ENCODE data around the gene PLCL1.
"Not testable (repeated sequence)": the region's sequence is repeated elsewhere in the genome, so short reads cannot be mapped to it uniquely, and the experiment has no call there.

PLCL1 gene

DNA sequence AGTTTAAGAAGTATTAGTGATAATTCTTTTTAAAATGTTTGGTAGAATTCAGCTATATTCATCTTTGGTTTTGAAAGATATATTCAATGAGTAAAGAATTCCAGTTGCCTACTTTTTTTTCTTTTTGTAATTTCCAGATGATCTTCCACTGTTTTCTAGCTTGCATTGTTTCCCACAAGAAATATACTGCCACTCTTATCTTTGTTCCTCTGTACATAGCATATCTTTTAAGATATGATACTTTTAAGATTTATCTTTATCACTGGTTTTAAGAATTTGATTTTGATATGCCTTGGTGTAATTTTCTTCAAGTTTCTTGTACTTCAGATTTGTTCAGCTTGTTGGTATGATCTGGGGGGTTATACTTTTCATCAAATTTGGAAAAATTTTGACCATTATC, 374.4 kb downstream of the PLCL1 start:
- DNase-seq (ENCODE audit: low spot score) = no peak

DNA sequence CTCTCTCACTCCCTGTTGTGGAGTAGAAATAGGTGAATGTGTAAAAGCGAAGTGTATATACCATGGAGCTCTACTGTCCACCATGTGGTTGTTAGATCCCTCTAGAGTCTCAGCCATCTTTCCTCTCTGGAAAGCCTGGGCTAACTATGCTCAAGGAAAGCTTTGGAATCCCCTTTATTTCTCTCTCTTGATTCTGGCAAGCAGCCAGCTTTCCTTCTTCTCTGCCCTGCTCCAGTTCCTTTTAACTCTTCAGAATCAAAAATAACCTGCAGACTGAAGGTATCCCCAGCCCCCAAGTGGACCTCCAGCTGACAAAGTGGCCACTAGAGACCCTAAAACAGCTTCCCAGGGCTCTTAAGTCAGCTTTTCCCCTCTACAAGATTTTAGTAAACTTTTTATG, 381.9 kb downstream of the PLCL1 start:
- DNase-seq (ENCODE audit: low spot score) = no peak

- no peak for DNase-seq (ENCODE audit: low spot score)
Measured at GRCh38 chr2:198187841-198188240, 383.4 kb downstream of the PLCL1 start.

- DNase-seq (ENCODE audit: low spot score) = no peak
Measured at GRCh38 chr2:198188982-198189381, 384.6 kb downstream of the PLCL1 start.

- no peak for DNase-seq (ENCODE audit: low spot score)
Measured at GRCh38 chr2:198191651-198192050, 387.3 kb downstream of the PLCL1 start.

DNA sequence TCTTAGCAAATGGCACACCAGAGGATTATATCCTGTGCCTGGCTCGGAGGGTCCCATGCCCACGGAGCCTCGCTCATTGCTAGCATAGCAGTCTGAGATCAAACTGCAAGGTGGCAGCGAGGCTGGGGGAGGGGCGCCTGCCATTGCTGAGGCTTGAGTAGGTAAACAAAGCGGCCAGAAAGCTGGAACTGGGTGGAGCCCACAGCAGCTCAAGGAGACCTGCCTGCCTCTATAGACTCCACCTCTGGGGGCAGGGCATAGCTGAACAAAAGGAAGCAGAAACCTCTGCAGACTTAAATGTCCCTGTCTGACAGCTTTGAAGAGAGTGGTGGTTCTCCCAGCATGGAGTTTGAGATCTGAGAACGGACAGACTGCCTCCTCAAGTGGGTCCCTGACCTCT, 392.2 kb downstream of the PLCL1 start:
- not testable (repeated sequence) for DNase-seq (ENCODE audit: low spot score)

Data from AG08396 (cell line).